Kidney epithelial cell (primary cell): ENCODE measurements around the gene FGFR3. TPM values are rescaled to one million over a fixed set of nuclear protein-coding genes. Genes with fewer than 3 reads are reported as not detected.

Experiments
- DNase-seq: peaks from one replicate; pipeline ENCODE4 v3.0.0-alpha.2; 2010; ENCODE audit warnings: low read depth
- H3K27me3 ChIP-seq: 2 replicates; pipeline ENCODE4 v1.6.0; 2011; ENCODE audit warnings: low read length; ENCODE audit not compliant: control insufficient read depth, insufficient read depth
- H3K36me3 ChIP-seq: 2 replicates; pipeline ENCODE4 v1.5.1; 2011; ENCODE audit warnings: low read length; ENCODE audit not compliant: control insufficient read depth, insufficient read depth
- H3K4me3 ChIP-seq: 2 replicates; pipeline ENCODE4 v1.5.1; 2011; ENCODE audit warnings: low read depth, mild to moderate bottlenecking, control low read depth, low read length
- total RNA-seq: library from RNA; depleted of rRNA; stranded (reverse); fragments of >200 nt; gene quantifications from 2 replicates; pipeline ENCODE4 v1.2.3, GENCODE V29; 2015
- TF ChIP-seq, protein P1 (sequence below): IDR thresholded peaks from 2 replicates; pipeline ENCODE4 v1.5.1; 2011; ENCODE audit warnings: mild to moderate bottlenecking, moderate library complexity, low read length, control low read depth, inconsistent platforms; ENCODE audit not compliant: insufficient read depth, poor library complexity, severe bottlenecking

The FGFR3 gene
- total RNA-seq, 1 donor from 2014 or later = 3.2 TPM

DNA sequence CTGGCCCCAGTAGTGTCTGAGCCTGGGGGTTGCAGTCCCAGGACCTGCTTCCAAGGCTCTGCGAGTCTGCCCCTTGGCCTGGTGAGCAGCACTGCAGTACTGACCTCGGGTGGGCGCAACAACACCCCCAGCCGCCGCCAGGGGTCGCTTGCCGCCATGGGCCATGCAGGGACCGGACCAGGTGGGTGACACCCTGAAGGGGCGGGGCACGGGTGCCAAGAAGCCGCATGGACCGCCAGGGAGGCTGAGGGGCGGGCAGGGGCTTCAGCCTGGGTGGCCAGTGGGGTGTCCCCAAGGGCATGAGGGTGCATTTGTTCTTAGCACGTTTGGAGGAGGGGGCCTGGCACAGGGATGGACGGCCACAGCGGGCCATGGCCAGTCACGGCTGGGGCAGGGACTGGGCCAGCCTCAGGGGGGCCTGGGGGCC lies 46.8 kb upstream of the FGFR3 start:
- Histone ChIP-seq H3K27me3 (peaks cover 8% of the 10 kb centered on the region), H3K36me3 (no peaks in the 10 kb centered on the region), H3K4me3 (no peak overlapping the region)
- DNase-seq = no peak
- TF ChIP-seq, protein P1, sequence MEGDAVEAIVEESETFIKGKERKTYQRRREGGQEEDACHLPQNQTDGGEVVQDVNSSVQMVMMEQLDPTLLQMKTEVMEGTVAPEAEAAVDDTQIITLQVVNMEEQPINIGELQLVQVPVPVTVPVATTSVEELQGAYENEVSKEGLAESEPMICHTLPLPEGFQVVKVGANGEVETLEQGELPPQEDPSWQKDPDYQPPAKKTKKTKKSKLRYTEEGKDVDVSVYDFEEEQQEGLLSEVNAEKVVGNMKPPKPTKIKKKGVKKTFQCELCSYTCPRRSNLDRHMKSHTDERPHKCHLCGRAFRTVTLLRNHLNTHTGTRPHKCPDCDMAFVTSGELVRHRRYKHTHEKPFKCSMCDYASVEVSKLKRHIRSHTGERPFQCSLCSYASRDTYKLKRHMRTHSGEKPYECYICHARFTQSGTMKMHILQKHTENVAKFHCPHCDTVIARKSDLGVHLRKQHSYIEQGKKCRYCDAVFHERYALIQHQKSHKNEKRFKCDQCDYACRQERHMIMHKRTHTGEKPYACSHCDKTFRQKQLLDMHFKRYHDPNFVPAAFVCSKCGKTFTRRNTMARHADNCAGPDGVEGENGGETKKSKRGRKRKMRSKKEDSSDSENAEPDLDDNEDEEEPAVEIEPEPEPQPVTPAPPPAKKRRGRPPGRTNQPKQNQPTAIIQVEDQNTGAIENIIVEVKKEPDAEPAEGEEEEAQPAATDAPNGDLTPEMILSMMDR = peak; percentile 98

DNA sequence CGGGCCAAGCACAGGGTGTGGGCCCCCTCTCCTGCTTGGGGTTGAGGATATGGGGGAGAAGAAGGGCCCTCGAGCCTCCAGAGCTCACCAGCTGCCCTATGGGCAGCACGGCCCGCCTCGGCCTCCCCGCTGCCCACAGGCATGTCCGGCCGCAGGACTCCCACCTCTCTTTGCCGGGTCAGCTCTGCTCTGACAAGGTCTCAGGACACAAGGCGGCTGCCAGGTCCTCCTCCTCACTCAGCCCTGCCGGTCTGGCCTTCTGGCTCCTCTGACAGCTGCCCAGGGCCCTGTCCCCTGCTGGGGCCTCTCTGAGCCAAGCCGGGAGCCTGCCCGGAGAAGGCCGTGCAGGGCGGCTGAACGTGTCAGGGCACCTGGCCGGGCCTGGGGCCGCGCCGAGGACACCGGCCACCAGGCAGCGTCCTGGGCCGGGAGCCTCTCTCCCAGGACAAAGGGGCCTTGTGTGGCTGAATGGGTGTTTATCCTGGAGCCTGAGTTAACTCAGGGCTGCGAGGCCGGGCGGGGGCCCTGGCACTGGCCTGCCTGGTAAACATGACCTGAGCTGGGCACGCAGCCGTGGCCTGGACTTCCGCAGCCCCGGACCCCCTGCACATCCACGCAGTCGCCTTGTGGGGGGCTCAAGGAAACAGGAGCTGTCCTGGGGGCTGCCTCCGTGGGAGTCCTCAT lies 46.0 kb upstream of the FGFR3 start:
- Histone ChIP-seq H3K36me3 (no peaks in the 10 kb centered on the region), H3K27me3 (peaks cover 8% of the 10 kb centered on the region), H3K4me3 (no peak overlapping the region)
- no peak for DNase-seq
- TF ChIP-seq, protein P1 = no peak

DNA sequence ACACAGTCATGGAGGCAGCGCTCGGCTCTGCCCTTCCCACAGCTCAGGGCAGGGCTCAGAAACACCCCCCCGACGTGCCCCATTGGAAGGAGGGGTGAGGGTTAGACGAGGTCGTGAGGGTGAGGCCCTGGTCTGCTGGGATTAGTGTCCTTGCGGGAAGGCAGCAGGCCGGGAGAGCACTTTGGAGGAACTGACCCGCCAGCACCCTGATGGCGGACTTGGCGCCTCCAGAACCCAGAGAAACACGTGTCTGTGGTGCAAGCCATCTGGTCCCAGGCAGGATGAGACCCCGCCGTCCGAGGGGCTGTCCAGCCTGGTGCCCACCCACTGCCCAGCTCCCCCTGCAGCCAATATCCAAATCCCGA lies 45.5 kb upstream of the FGFR3 start:
- Histone ChIP-seq H3K4me3 (no peak overlapping the region), H3K27me3 (peaks cover 8% of the 10 kb centered on the region), H3K36me3 (no peaks in the 10 kb centered on the region)
- TF ChIP-seq, protein P1 = no peak
- no peak for DNase-seq

DNA sequence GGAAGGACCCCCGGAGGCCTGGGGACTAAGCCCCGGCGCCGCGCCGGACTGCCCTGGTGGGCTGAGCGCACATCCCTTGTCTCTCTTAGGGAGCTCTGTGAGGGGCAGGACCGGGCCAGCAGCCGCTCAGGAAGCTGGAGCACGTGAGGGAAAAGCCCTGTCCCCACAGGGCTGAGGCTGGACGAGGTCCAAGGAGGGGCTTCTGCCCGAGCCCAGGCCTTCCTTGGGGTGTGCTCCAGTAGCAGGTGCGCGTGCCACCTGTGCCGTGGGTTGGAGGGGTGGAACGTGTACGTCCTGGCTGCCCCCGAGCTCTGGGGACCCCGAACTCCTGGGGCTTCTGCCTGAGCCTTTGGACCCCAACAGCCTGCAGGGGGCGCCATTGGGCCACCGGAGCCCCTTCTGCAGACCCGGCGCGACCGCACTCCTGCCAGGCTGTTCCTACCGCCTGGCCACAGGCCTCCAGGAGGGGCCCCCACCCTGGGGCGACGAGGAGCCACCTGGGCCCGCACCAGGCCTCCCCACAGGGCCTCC lies 44.6 kb upstream of the FGFR3 start:
- no peak for DNase-seq
- Histone ChIP-seq H3K27me3 (peaks cover 8% of the 10 kb centered on the region), H3K36me3 (no peaks in the 10 kb centered on the region), H3K4me3 (no peak overlapping the region)
- TF ChIP-seq, protein P1 = peak; percentile 93

DNA sequence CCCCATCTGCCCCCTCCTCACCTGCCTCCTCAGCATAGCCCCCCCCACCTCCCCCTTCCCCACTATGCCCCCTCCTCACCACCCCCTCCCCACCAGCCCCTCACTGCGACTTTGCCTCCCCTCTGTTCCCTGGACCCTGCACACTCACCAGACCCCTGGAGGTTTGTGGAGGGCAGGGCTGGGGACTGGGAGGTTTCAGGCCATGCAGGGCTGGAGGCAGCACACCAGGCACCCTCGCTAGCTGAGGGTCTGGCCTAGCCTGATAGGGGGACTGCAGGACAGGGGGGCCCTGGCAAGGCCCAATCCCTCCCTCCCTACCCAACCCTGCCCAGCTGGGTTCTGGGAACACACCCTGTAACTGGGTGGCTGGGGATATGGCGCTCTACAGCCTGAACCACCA lies 43.7 kb upstream of the FGFR3 start:
- TF ChIP-seq, protein P1 = no peak
- no peaks in the 10 kb centered on the region for H3K36me3 ChIP-seq

DNA sequence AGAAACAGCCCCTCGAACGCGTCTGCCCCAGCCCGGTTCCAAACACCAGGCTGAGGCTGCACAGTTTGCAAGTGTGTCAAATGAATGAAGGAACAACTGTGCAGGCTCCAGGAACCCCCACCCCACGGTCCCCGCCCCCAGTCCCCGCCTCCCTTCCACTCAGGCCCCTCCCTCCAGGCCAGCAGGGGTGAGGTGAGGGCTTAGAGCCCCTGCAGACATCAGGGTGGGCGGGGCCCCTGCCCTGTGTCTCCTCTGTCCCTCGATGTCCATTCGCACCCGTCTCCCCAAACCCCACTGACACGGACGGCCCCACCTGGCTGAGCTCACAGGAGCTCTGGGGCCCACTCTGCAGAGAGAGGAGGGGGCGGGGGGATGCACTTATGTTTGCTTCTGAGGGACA lies 43.3 kb upstream of the FGFR3 start:
- DNase-seq = no peak
- Histone ChIP-seq H3K36me3 (no peaks in the 10 kb centered on the region), H3K27me3 (peaks cover 8% of the 10 kb centered on the region), H3K4me3 (no peak overlapping the region)
- TF ChIP-seq, protein P1 = no peak

More for the DNA sequence above, 43.7 kb upstream of the FGFR3 start:
- DNase-seq = no peak
- H3K27me3 ChIP-seq = peaks cover 8% of the 10 kb centered on the region
- H3K4me3 ChIP-seq = no peak overlapping the region
